Right ventricle myocardium inferior (tissue), 1 donor: Measurements from ENCODE around the gene PIK3R5. TPM values are rescaled to one million over a fixed set of nuclear protein-coding genes. Genes with fewer than 3 reads are reported as not detected.
A peak's percentile ranks its signal among the peaks of the same experiment; 100 is the strongest.

Experiments used
- ATAC-seq: fragments of 200-7000 bp; cut with Tn5 transposase; one replicate; pipeline ENCODE4 v1.9.1; 2020; ENCODE audit warnings: mild to moderate bottlenecking, moderate library complexity
- DNase-seq: peaks from one replicate; pipeline ENCODE4 v3.0.0; 2021; ENCODE audit errors: missing footprints
- intact Hi-C: fragments of 100-400 bp; cut with DNase I; formaldehyde crosslinking; loops from one replicate; pipeline ENCODE4 v1.11.0; 2022
- total RNA-seq: library from RNA; stranded (reverse); fragmentation: NEBNext Ultra II Directional; extraction: Animal tissue kit (Norgen Biotek cat#: 25700); gene quantifications from one replicate; pipeline ENCODE4 v1.2.1, GENCODE V29; 2021
- donor health status: DM: no; HTN: yes; CAD: no; lungs with severe emphysema.

Gene PIK3R5
- total RNA-seq, 1 donor from 2014 or later = 2.8 TPM

DNA sequence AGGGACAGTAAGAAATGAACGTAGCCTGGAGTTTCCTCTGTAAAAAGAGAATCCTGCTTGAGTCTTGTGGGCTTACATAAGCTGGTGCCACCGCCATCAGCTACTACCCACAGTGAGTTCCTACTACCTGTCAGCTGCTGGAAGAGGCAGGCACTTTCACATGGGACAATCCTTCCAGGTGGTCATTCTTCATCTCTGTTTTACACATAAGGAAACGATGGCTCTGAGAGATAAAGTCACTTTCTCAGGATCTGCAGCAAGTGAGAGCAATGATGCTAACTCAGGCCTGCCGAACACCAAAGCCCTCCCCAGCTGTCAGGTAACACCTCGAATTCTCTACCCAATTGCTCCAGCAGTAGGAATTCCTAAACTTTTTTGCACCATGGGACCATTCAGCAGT is 26.6 kb downstream of the PIK3R5 start:
- DNase-seq (no peak), ATAC-seq (no peak)
- intact Hi-C loops = no loop called here

DNA sequence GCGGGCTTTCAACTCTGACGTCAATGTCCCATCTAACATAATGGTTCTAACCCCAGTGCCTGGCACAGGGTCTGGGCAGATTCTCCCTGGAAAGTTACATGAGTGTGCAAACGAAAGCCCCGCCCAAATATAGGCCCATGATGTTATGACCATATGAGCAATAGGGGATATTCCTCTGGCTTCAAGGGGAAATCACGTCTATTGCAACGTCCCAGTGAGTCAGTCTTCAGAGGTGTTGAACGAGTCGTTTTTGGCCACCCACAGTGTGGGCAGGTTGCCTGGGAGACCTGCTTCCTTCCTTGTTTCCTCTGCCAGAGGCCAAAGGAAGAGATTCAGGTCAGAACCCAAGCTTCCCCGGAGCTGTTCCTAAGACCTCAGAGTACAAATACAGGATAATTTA is 30.3 kb downstream of the PIK3R5 start:
- DNase-seq = no peak
- intact Hi-C loops = no loop called here
- ATAC-seq = no peak

DNA sequence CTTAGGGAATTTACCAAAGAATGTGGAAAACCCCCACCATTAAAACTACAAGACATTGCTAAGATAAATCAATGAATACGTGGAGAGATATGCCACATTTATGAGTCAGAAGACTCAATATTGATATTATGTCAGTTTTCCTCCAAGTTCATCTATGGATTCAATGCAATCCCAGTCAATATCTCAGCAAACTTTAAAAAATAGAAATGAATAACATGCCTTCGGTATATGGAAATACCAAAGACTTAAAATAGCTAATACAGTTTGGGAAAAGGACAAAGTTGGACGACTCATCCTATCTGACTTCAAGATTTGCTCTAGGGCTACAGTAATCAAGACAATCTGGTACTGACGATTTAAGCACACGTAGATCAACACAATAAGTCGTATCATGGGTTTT is 31.2 kb downstream of the PIK3R5 start:
- no peak for ATAC-seq
- intact Hi-C loops = no loop called here
- DNase-seq = no peak

DNA sequence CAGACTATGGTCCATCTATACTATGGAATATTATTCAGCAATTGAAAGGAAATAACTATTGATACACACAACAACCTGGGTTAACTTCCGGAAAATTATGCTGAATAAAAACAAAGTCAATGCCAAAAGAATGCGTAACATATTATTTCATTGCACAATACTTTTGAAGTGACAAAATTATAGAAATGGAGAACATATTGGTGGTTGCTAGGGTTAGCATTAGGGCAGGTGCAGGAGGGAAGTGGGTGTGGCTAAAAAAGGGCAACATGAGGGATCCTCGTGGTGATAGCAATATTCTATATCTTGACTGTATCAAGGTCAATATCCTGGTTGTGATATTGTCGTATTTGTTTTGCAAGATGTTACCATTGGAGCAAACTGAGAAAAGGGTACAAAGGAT is 34.9 kb downstream of the PIK3R5 start:
- no peak for ATAC-seq
- intact Hi-C loops = no loop called here
- DNase-seq = no peak

DNA sequence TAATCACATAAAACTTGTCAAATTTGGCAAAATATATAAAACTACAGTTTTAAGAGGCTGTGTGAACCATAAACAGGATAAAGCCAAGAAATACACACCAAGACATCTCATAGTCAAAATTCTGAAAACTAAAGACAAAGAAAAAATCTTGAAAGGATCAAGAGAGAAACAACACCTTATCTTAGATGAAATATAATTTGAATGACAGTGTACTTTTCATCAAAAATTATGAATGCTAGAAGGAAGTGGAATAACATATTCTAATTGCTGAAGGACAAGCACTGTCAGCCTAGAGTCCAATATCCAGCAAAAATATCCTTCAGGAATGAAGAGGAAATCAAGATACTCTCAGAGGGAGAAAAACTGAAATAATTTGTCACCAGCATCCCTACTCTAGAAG is 37.2 kb downstream of the PIK3R5 start:
- ATAC-seq (no peak), DNase-seq (no peak)
- intact Hi-C loops = no loop called here

DNA sequence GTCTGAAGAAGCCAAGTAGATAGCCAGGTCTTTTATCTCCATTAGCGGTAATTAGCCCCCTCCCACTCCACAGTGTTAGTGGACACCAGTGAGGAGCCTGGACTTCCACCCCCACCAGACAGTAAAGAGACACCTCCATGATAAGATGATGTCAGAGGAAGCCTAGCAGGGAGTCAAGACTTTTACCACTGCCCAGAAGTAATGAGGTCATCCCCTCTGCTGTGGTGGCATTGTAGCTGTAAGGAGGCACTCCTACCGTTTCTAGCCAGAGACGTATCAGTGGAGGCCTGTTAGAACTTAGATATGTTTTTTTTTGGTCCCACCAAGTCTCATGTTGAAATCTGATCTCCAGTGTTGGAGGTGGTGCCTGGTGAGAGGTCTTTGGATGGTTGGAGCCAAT is 38.1 kb downstream of the PIK3R5 start:
- ATAC-seq (no peak), DNase-seq (no peak)
- intact Hi-C loops = no loop called here

DNA sequence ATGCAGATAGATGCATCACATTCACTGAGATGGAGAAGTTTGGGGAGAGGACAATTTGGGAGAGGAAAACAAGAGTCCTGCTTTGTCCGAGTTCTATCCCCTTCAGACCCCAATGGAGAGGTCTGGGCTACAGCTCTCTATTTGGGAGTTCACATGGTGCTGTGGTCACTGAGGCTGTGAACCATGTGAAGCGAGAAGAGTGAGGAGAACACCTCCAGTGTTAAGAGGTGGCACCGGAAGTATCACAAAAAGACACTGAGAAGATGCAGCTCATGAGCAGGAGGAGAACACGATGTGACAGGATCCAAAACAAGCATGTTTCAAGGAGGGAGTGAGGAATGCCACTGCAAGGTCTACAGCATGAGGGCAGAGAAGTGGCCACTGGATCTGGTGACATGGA is 39.7 kb downstream of the PIK3R5 start:
- ATAC-seq (no peak), DNase-seq (no peak)
- intact Hi-C loops = no loop called here

DNA sequence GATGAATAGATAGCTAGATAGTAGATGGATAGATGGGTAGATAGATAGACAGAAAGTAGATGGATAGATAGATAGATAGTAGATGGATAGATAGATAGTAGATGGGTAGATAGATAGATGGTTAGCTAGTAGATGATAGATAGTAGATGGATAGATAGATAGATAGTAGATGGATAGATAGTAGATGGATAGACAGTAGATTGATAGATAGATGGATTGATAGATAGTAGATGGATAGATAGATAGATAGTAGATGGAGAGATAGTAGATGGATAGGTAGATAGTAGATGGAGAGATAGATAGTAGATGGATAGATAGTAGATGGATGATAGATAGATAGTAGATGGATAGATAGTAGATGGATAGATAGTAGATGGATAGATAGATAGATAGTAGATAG is 40.4 kb downstream of the PIK3R5 start:
- DNase-seq = no peak
- intact Hi-C loops = no loop called here
- no peak for ATAC-seq

DNA sequence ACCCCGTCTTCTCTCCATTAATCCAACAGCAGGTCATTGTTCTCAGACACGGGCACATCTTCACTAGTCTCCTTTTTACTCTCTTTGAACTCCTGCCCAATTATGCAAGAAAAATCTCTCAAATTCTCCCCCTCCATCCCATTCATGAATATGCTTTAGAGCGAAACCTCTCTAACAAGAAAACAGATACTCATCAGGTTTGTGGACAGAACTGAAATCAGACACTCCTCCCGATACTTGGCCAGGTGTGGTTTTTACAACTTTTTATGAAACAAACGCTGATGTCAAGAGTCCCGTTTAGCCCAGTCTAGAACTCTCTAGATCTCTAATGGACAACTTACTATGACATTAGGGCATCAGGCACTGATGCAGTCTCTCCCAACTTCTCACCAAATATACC is 40.9 kb downstream of the PIK3R5 start:
- intact Hi-C loops = no loop called here
- DNase-seq = no peak
- ATAC-seq = no peak

DNA sequence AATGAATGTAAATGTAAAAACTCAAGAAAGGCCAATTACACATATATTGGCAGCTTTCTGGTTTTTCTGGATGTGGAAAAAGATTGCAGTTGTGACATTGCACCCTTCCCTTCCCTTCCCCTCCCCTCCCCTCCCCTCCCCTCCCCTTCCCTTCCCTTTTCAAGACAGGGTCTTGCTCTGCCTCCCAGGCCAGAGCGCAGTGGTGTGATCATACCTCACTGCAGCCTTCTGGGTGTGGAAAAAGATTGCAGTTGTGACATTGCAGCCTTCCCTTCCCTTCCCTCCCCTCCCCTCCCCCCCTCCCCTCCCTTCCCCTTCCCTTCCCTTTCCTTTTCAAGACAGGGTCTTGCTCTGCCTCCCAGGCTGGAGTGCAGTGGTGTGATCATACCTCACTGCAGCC is 41.7 kb downstream of the PIK3R5 start:
- DNase-seq (no peak), ATAC-seq (no peak)
- intact Hi-C loops = no loop called here

DNA sequence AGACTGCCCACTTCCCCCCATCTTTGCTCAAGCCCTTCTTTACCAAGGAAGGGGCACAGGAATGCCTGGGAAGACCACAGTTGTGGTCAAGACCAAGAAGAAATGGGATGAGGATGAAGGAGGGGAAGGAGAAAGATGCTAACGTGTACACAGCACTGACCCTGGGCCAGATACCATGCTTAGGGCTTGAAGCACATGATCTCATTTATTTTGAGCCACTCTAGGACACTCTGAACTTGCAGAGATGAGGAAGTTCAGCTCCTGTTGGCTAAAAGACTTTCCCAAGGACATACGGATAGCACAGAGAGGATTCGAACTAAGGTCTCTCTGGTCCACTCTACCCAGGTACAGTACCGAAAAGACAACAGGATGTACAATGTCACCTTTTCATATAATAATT is 42.6 kb downstream of the PIK3R5 start:
- peak; percentile 76 for ATAC-seq

DNA sequence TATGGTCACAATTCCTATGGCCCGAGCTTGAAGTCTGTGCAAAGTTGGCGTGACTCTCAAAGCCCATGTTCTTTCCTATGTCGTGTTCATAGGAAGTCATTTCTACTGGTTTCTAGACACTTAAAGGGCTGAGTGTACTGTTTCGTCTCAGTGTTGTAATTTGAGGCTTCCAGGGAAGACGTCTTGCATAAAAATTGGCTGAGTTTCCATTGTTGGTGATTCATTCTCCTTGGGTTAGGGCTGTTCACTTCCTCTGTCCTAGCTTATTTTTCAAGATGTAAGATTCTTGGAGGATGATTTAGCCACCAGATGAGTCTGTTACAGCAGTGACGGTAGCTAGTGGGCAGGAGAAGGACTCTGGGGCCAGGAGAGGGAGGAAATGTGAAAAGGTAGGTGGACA is 43.1 kb downstream of the PIK3R5 start:
- DNase-seq = no peak
- peak; percentile 74 for ATAC-seq
- intact Hi-C loops = no loop called here

More for the DNA sequence above, 42.6 kb downstream of the PIK3R5 start:
- no peak for DNase-seq
- intact Hi-C loops = no loop called here

DNA sequence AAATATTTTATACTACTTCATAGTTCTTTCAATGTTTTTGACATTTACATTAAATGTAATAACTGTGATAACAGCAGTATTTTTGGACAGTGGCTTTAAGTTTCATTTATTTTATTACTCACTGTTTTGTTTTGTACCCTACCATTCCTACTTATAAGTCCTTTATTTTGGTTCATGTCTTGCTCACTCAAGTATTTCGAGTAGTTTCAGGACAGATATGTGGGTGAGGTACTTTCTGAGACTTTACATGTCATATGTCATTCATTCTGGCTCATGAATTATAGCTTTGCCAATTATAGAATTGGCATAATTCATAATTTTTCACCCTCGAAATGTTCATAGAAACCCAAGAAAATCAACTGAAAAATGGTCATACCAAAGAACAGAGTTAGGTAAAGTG is 44.4 kb downstream of the PIK3R5 start:
- DNase-seq (no peak), ATAC-seq (no peak)
- intact Hi-C loops = no loop called here

DNA sequence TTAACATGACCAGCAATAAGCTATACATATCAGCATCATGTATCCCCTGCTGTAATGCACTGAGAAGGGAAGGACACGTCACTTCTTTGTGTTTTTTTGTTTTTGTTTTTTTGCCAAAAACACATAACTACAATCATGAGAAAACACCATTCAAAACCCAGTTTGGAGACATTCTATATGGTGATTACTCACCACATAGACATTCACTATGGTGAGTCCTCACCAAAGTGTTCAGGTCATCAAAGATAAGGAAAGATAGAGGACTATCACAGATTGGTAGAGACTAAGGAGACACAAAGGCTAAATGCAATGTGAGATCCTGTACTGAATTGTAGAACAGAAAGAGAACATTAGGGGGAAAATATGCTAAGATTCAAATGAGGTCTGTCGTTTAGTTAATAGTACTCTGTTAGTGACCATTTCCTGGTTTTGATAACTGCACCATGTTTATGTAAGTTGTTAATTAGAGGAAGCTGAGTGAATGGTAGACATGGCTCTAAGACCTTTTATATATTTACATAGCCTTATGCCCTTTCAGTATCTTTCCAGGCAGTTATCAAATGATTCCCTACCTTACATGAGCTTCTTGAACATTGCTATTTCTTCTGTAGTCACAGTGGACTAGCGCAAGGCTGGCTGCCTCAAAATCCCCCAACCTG is 46.6 kb downstream of the PIK3R5 start:
- ATAC-seq (no peak), DNase-seq (no peak)
- intact Hi-C loops = no loop called here

DNA sequence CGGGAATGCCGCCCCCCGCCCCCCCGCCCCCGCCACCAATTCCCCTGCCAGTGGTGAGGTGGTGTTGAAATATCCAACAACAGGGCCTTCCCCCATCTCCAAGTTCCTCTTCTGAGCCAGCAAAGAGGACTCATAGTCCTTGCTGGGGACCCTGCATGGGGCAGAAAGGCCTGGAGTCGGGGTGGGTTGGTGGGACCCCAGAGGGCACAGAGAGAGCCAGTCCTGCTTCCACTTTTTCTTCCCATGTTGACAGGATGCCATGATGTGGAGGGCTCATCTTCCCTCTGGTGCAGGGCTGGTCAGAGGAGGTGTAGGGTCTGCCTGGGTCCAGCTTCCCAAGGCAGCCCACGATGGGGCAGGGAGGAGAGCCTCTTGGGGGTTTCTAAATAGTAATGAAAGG is 49.0 kb downstream of the PIK3R5 start:
- ATAC-seq = peak; percentile 54
- DNase-seq = no peak
- intact Hi-C loops = no loop called here

DNA sequence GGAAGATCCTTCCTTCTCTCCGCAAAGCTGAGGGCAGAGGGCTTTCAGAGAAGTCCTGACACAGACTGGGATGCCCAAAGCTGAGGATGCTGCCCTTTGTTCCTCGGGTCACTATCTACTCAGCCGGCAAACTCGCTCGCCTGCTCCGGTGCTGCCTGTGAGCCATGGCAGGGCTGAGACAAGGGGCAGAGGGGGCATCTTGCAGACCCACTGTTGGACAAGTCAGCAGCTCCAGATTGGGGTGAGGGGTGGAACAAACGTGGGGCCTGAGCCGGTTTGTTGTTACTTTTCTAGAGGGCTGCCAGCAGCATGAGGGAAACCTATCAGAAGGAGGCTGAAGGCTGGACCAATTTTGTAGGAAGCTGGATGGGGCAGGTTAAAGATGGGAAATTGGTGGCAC is 51.0 kb downstream of the PIK3R5 start:
- no peak for DNase-seq
- intact Hi-C loops = no loop called here
- ATAC-seq = no peak

DNA sequence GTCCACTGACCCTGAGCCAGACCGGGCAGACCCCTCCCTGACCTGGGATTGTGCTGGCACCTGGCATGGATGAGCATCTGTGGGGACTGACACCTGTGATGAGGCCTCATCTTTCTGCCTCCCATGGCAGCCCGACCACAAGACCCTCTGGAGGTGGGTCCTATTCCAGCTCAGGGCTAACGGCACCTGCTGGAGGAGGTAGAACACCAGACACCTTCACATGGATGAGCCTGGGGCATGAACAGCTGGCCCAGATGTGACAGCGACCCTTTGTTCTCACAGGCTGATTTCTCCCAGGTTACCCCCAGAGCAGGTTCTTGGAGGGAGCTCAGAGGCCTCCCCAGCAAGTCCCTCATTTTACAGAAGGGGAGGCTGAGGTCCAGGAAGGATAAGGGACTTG is 51.6 kb downstream of the PIK3R5 start:
- no peak for DNase-seq
- intact Hi-C loops = no loop called here
- ATAC-seq = no peak

DNA sequence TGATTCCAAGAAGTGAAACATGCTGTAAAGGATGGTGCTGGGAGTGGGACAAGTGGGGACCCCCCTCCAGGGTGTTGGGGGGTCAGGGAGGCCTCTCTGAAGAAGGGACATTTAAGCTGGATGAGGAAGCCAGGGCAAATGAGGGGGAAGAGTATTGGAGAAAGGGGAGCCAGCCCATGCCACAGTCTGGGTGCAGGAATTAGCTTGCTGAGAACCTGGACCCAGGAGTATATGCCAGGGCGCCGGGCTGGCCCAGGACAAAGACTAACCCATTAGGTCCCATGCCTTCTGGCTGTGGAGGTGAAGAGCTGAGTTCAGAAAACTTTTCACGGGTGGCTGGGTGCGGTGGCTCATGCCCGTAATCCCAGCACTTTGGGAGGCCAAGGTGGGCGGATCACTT is 52.4 kb downstream of the PIK3R5 start:
- DNase-seq = no peak
- intact Hi-C loops = no loop called here
- ATAC-seq = no peak

DNA sequence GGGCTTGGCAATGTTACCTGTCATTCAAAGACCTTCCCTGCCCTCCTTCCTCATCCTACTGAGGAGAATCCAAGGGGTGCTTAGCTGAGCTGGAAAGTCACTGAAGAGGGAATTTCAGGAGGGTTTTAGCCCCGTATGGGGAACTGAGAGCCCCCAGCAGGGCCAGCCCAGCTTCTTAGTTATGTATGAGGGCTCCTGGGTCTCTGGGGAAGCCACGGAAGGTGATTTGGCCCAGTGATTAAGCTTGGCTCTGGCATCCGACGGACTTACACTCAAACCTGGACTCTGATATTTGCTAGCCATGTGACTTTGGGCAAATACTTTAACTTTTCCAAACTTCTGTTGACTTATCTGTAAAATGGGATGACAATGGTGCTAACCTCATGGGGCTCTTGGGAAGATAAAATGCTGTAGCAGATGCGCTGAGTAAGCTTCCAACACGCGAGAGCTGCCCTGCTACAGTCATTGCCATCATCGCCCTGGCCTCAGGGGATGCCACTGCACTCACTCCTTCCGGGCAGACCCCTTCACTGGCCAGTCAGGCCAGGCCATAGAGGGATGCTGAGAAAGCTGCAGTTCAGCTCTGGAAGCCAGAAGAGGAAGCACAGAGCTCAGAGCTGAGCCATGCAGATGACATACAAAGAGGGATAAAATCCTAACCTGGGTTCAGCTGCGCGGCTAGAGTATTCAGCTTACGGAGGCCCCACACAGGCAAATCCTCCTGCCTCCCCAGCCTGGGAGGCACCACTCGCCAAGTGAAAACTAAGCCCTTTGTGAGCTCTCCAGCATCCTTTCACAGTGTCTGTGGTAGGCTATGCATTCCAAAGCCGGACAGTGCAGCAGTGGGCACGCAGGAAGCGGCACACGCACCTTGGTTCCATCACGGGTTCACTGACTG is 53.2 kb downstream of the PIK3R5 start:
- DNase-seq = no peak
- intact Hi-C loops = no loop called here
- no peak for ATAC-seq

DNA sequence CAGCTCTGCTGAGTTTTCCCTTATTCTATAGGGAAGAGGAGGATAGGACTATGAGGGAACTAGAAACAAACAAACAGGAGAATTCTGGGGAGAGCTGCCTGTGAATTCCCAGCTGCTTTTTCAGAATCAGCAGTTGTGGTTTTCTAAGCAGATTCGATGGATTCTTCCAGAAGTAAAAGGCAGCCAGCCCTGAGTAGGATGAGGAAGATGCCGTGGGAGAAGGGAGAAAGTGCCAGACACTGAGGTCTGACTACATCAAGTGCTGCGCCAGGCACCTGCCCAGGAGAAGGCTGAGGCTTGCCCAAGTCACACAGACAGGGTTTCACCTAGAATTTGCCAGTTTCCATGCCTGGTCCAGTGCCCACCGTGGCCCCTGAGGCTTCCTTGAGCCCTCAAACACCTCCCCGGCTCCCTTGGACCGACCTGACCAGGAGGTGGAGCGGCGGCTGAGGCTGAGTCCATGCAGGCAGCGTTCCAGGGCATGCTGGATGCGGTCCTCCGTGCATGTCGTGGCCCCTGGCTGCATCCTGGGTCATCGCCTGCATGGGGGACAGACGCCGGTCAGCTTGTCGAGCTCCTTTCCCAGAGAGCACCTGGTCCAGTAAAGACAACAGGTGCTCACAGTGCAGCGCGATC is 54.4 kb downstream of the PIK3R5 start:
- intact Hi-C loops = no loop called here
- DNase-seq (no peak), ATAC-seq (no peak)
